ENCODE data around the gene RARB.
A peak's percentile ranks its signal among the peaks of the same experiment; 100 is the strongest.

RARB gene

DNA sequence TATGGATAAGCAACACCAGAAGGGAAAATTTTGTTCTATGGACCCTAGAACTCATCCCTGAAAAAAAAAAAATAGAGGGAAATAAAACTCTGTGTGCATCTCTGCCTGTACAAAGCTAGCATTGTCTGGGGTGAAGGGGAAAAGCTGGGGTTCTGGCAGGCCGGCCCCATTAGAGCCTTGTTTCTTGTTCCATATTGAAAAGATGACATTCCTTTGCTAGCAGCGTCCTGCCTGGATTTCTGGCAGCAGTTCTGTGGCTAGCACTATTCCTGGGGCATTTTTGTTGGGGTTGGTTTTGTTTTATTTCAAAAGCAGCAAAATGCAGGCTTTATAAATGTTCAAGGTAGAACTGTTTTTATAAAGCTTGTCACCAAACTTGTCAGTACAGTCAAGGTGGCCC lies 45.2 kb downstream of the RARB start (continued):
- TF ChIP-seq ZNF623 (tag by site-specific recombination; IDR thresholded peaks at IDR 0.05) (no peak), MEIS1 (CRISPR knock-in tag; IDR thresholded peaks at IDR 0.05; ENCODE audit: borderline replicate concordance) (no peak)

GRCh38 chr3:25474052-25474451 lies 46.0 kb downstream of the RARB start:
- TF ChIP-seq ZNF571 (tag by site-specific recombination; IDR thresholded peaks at IDR 0.05) (no peak), ZNF654 (tag by site-specific recombination; IDR thresholded peaks at IDR 0.05; ENCODE audit: low read depth) (no peak), TSHZ1 (tag by site-specific recombination; IDR thresholded peaks at IDR 0.05; ENCODE audit: borderline replicate concordance) (no peak), ZNF133 (tag by site-specific recombination; IDR thresholded peaks at IDR 0.05) (peak; percentile 67; the same call in 1 of the 2 replicates), HOXA7 (CRISPR knock-in tag; IDR thresholded peaks at IDR 0.05; ENCODE audit: borderline replicate concordance) (no peak), KLF16 (tag by site-specific recombination; IDR thresholded peaks at IDR 0.05) (no peak)
- POLR2A ChIA-PET, result no interaction called here
- Histone ChIP-seq H3K4me1 (ENCODE audit: control insufficient read depth, insufficient read depth, low read length) (no peaks in the 10 kb centered on the region), H3K4me3 (ENCODE audit: low read depth, low read length) (no peak overlapping the region), H3K9me3 (ENCODE audit: control insufficient read depth, insufficient read depth, low read depth, low read length) (no peaks in the 10 kb centered on the region), H3K27ac (ENCODE audit: extremely low read depth, low read depth, low read length) (no peak overlapping the region), H3K36me3 (ENCODE audit: control insufficient read depth in 2 of 2, insufficient read depth in 1 of 2, low read length in 2 of 2) (no peaks in the 10 kb centered on the region)
- CTCF ChIA-PET, result no interaction called here

GRCh38 chr3:25476639-25477038 lies 48.6 kb downstream of the RARB start:
- Histone ChIP-seq H3K4me1 (ENCODE audit: control insufficient read depth, insufficient read depth, low read length) (no peaks in the 10 kb centered on the region), H3K4me3 (ENCODE audit: low read depth, low read length) (no peak overlapping the region), H3K9me3 (ENCODE audit: control insufficient read depth, insufficient read depth, low read depth, low read length) (no peaks in the 10 kb centered on the region), H3K36me3 (ENCODE audit: control insufficient read depth in 2 of 2, insufficient read depth in 1 of 2, low read length in 2 of 2) (no peaks in the 10 kb centered on the region), H3K27ac (ENCODE audit: extremely low read depth, low read depth, low read length) (no peak overlapping the region)
- TF ChIP-seq, protein P1, sequence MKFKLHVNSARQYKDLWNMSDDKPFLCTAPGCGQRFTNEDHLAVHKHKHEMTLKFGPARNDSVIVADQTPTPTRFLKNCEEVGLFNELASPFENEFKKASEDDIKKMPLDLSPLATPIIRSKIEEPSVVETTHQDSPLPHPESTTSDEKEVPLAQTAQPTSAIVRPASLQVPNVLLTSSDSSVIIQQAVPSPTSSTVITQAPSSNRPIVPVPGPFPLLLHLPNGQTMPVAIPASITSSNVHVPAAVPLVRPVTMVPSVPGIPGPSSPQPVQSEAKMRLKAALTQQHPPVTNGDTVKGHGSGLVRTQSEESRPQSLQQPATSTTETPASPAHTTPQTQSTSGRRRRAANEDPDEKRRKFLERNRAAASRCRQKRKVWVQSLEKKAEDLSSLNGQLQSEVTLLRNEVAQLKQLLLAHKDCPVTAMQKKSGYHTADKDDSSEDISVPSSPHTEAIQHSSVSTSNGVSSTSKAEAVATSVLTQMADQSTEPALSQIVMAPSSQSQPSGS (tag by site-specific recombination; IDR thresholded peaks at IDR 0.05; ENCODE audit: low read depth), result no peak
- no peak for TF ChIP-seq ZBTB6 (tag by site-specific recombination; IDR thresholded peaks at IDR 0.05)
- no peak for TF ChIP-seq ZSCAN5A (tag by site-specific recombination; IDR thresholded peaks at IDR 0.05)
- no peak for TF ChIP-seq ZNF776 (tag by site-specific recombination; IDR thresholded peaks at IDR 0.05; ENCODE audit: borderline replicate concordance)
- TF ChIP-seq ZNF621 (tag by site-specific recombination; IDR thresholded peaks at IDR 0.05), result no peak
- TF ChIP-seq OVOL3 (tag by site-specific recombination; IDR thresholded peaks at IDR 0.05), result no peak
- POLR2A ChIA-PET, result no interaction called here
- CTCF ChIA-PET, result no interaction called here
